HEK293T (cell line): ENCODE results near the gene IFT81.

Source experiments
- CTCF ChIA-PET: fragments of 350-600 bp; formaldehyde crosslinking; extraction: SDS; loops from one replicate; lab custom pipeline; 2021; ENCODE audit warnings: antibody characterized with exemption, inconsistent platforms; lab: Yijun Ruan, JAX
- POLR2A ChIA-PET: fragments of 350-600 bp; formaldehyde crosslinking; extraction: SDS; loops from one replicate; lab custom pipeline; 2020; ENCODE audit warnings: antibody characterized with exemption, inconsistent platforms; lab: Yijun Ruan, JAX
- DNase-seq: peaks from one replicate; pipeline ENCODE4 v3.0.0; 2012; ENCODE audit warnings: mixed read lengths; ENCODE audit errors: extremely low spot score
- ARNT ChIP-seq: fragments of 450-650 bp; IDR thresholded peaks from 2 replicates; pipeline ENCODE4 v1.6.1; 2017; ENCODE audit warnings: mild to moderate bottlenecking
- BHLHE40 ChIP-seq: fragments of 450-650 bp; IDR thresholded peaks from 2 replicates; pipeline ENCODE4 v1.6.1; 2016; ENCODE audit warnings: mild to moderate bottlenecking, moderate library complexity, borderline replicate concordance
- CTBP1 ChIP-seq: fragments of 450-650 bp; IDR thresholded peaks from 2 replicates; pipeline ENCODE4 v1.6.1; 2016; ENCODE audit warnings: borderline replicate concordance
- ELF4 ChIP-seq: fragments of 450-650 bp; IDR thresholded peaks from 2 replicates; pipeline ENCODE4 v1.6.1; 2017; ENCODE audit warnings: antibody characterized with exemption
- FOXA1 ChIP-seq: fragments of 450-650 bp; IDR thresholded peaks from 2 replicates; pipeline ENCODE4 v1.6.1; 2016; ENCODE audit warnings: mild to moderate bottlenecking
- FOXK2 ChIP-seq: fragments of 450-650 bp; IDR thresholded peaks from 2 replicates; pipeline ENCODE4 v1.6.1; 2016; ENCODE audit warnings: mild to moderate bottlenecking
- FOXM1 ChIP-seq: fragments of 450-650 bp; IDR thresholded peaks from 2 replicates; pipeline ENCODE4 v1.6.1; 2017; ENCODE audit warnings: mild to moderate bottlenecking, borderline replicate concordance
- HDGF ChIP-seq: fragments of 450-650 bp; IDR thresholded peaks from 2 replicates; pipeline ENCODE4 v1.6.1; 2017; ENCODE audit warnings: antibody characterized with exemption, borderline replicate concordance
- L3MBTL2 ChIP-seq: fragments of 450-650 bp; conservative IDR thresholded peaks from 2 replicates; pipeline ENCODE4 v1.6.1; 2016; ENCODE audit warnings: mild to moderate bottlenecking
- LEF1 ChIP-seq: fragments of 450-650 bp; IDR thresholded peaks from 2 replicates; pipeline ENCODE4 v1.6.1; 2017; ENCODE audit warnings: mild to moderate bottlenecking, borderline replicate concordance
- NFRKB ChIP-seq: fragments of 450-650 bp; IDR thresholded peaks from 2 replicates; pipeline ENCODE4 v1.6.1; 2016; ENCODE audit warnings: mild to moderate bottlenecking, moderate library complexity
- PKNOX1 ChIP-seq: fragments of 450-650 bp; IDR thresholded peaks from 2 replicates; pipeline ENCODE4 v1.6.1; 2016
- SP1 ChIP-seq: fragments of 450-650 bp; IDR thresholded peaks from 2 replicates; pipeline ENCODE4 v1.6.1; 2017
- SUZ12 ChIP-seq: fragments of 450-650 bp; IDR thresholded peaks from 2 replicates; pipeline ENCODE4 v1.6.1; 2016; ENCODE audit warnings: mild to moderate bottlenecking
- TARDBP ChIP-seq: fragments of 450-650 bp; IDR thresholded peaks from 2 replicates; pipeline ENCODE4 v1.6.1; 2016
- ZNF384 ChIP-seq: fragments of 450-650 bp; IDR thresholded peaks from 2 replicates; pipeline ENCODE4 v1.6.1; 2016

IFT81 gene

GRCh38 chr12:110176745-110177144 is 52.6 kb downstream of the IFT81 start:
- DNase-seq, result no peak
- ChIA-PET POLR2A (no interaction called here), CTCF (no interaction called here)
- TF ChIP-seq ELF4 (no peak), HDGF (no peak), SUZ12 (no peak), LEF1 (no peak), NFRKB (no peak), L3MBTL2 (no peak), TARDBP (no peak), FOXM1 (no peak), SP1 (no peak)

GRCh38 chr12:110179291-110179690 is 55.1 kb downstream of the IFT81 start:
- POLR2A ChIA-PET, result interaction anchor here (0.8 kb wide), 1 partner anchor 101 kb away, joined by 3 read pairs; no protein-coding TSS in a partner anchor
- no peak for DNase-seq
- CTCF ChIA-PET, result no interaction called here
- TF ChIP-seq L3MBTL2, result no peak
- TF ChIP-seq SP1, result no peak
- TF ChIP-seq LEF1, result no peak
- no peak for TF ChIP-seq TARDBP
- TF ChIP-seq BHLHE40, result no peak
- no peak for TF ChIP-seq ELF4
- TF ChIP-seq NFRKB, result no peak
- no peak for TF ChIP-seq HDGF
- no peak for TF ChIP-seq ARNT
- no peak for TF ChIP-seq PKNOX1
- TF ChIP-seq FOXA1, result no peak
- TF ChIP-seq SUZ12, result no peak
- no peak for TF ChIP-seq FOXK2
- TF ChIP-seq FOXM1, result no peak
- TF ChIP-seq CTBP1, result no peak
- TF ChIP-seq ZNF384, result no peak

- TF ChIP-seq ZNF384 (no peak), FOXA1 (no peak), FOXK2 (no peak), ARNT (no peak), NFRKB (no peak), HDGF (no peak), L3MBTL2 (no peak), TARDBP (no peak), LEF1 (no peak), SUZ12 (no peak), CTBP1 (no peak), FOXM1 (no peak), BHLHE40 (no peak)
- ChIA-PET POLR2A (no interaction called here), CTCF (no interaction called here)
- no peak for DNase-seq
Observed at GRCh38 chr12:110180591-110181005, 56.4 kb downstream of the IFT81 start.

- CTCF ChIA-PET, result no interaction called here
- DNase-seq, result no peak
- TF ChIP-seq NFRKB, result no peak
- no peak for TF ChIP-seq CTBP1
- no peak for TF ChIP-seq ELF4
- no peak for TF ChIP-seq FOXK2
- no peak for TF ChIP-seq FOXM1
- no peak for TF ChIP-seq HDGF
- no peak for TF ChIP-seq L3MBTL2
- no peak for TF ChIP-seq LEF1
- TF ChIP-seq PKNOX1, result no peak
- TF ChIP-seq TARDBP, result no peak
- TF ChIP-seq ZNF384, result no peak
- no peak for TF ChIP-seq SUZ12
- POLR2A ChIA-PET, result no interaction called here
Observed at GRCh38 chr12:110182281-110182680, 58.1 kb downstream of the IFT81 start.

- no peak for DNase-seq
- POLR2A ChIA-PET, result no interaction called here
- CTCF ChIA-PET, result no interaction called here
- TF ChIP-seq FOXK2 (no peak), BHLHE40 (no peak), PKNOX1 (no peak), NFRKB (no peak), ZNF384 (no peak), CTBP1 (no peak)
Observed at GRCh38 chr12:110183386-110183785, 59.2 kb downstream of the IFT81 start.

GRCh38 chr12:110185626-110186025 is 61.5 kb downstream of the IFT81 start:
- ChIA-PET POLR2A (no interaction called here), CTCF (no interaction called here)
- DNase-seq, result no peak
- TF ChIP-seq TARDBP (no peak), L3MBTL2 (no peak), FOXK2 (no peak), CTBP1 (no peak), ELF4 (no peak), BHLHE40 (no peak), SP1 (no peak), ZNF384 (no peak), LEF1 (no peak), PKNOX1 (no peak)
